DOHH2 (cell line): ENCODE measurements around the gene EXOC6B.

Source experiments
- H3F3A ChIP-seq: fragments of 200-600 bp; sonication (generic), shearing (Covaris generic); 2 replicates; pipeline ENCODE4 v1.6.0; 2016; ENCODE audit warnings: antibody characterized with exemption, mild to moderate bottlenecking; ENCODE audit not compliant: control insufficient read depth, insufficient read depth
- H3K27ac ChIP-seq: fragments of 200-600 bp; sonication (generic); 2 replicates; pipeline ENCODE4 v1.5.1; 2014; ENCODE audit warnings: low read depth, mild to moderate bottlenecking, low read length, moderate library complexity
- H3K27me3 ChIP-seq: fragments of 200-600 bp; sonication (generic); 2 replicates; pipeline ENCODE4 v1.6.1; 2014; ENCODE audit warnings: mild to moderate bottlenecking, low read length, mixed read lengths; ENCODE audit not compliant: control insufficient read depth
- H3K36me3 ChIP-seq: fragments of 200-600 bp; sonication (generic); 2 replicates; pipeline ENCODE4 v1.6.1; 2014; ENCODE audit warnings: mild to moderate bottlenecking, low read length, moderate library complexity, mixed read lengths; ENCODE audit not compliant: control insufficient read depth
- H3K4me1 ChIP-seq: fragments of 200-600 bp; sonication (generic); 2 replicates; pipeline ENCODE4 v1.6.1; 2014; ENCODE audit warnings: mild to moderate bottlenecking, low read length, mixed read lengths; ENCODE audit not compliant: control insufficient read depth
- H3K4me2 ChIP-seq: fragments of 200-600 bp; sonication (generic); 2 replicates; pipeline ENCODE4 v1.6.0; 2014; ENCODE audit warnings: mild to moderate bottlenecking, low read length, moderate library complexity
- H3K4me3 ChIP-seq: fragments of 200-600 bp; sonication (generic); 2 replicates; pipeline ENCODE4 v1.5.1; 2014; ENCODE audit warnings: mild to moderate bottlenecking, low read length, mixed read lengths
- H3K79me2 ChIP-seq: fragments of 200-600 bp; sonication (generic); 2 replicates; pipeline ENCODE4 v1.6.1; 2014; ENCODE audit warnings: mild to moderate bottlenecking, low read length, mixed read lengths; ENCODE audit not compliant: control insufficient read depth
- H3K9me2 ChIP-seq: fragments of 200-600 bp; sonication (generic); replicated peaks from 2 replicates; pipeline ENCODE4 v1.6.1; 2014; ENCODE audit warnings: mild to moderate bottlenecking, low read length, mixed read lengths; ENCODE audit not compliant: control insufficient read depth
- H3K9me3 ChIP-seq: fragments of 200-600 bp; sonication (generic); 2 replicates; pipeline ENCODE4 v1.6.1; 2014; ENCODE audit warnings: antibody characterized with exemption, low read length, mixed read lengths; ENCODE audit not compliant: control insufficient read depth, insufficient read depth
- H4K20me1 ChIP-seq: fragments of 200-600 bp; sonication (generic); 2 replicates; pipeline ENCODE4 v1.6.0; 2014; ENCODE audit warnings: low read depth, mild to moderate bottlenecking, antibody characterized with exemption, low read length, moderate library complexity; ENCODE audit not compliant: control insufficient read depth, insufficient read depth
- EZH2phosphoT487 ChIP-seq: fragments of 200-600 bp; sonication (generic); IDR thresholded peaks from 2 replicates; pipeline ENCODE4 v1.6.1; 2017; ENCODE audit warnings: borderline replicate concordance, mild to moderate bottlenecking, antibody characterized with exemption, low read length, moderate library complexity, mixed read lengths
- TF ChIP-seq, protein P1 (sequence below): fragments of 200-600 bp; sonication (generic); IDR thresholded peaks from one replicate; pipeline ENCODE4 v1.5.1; 2014; ENCODE audit warnings: antibody characterized with exemption, mild to moderate bottlenecking, low read depth, low read length; ENCODE audit not compliant: poor library complexity, severe bottlenecking

Gene EXOC6B

DNA sequence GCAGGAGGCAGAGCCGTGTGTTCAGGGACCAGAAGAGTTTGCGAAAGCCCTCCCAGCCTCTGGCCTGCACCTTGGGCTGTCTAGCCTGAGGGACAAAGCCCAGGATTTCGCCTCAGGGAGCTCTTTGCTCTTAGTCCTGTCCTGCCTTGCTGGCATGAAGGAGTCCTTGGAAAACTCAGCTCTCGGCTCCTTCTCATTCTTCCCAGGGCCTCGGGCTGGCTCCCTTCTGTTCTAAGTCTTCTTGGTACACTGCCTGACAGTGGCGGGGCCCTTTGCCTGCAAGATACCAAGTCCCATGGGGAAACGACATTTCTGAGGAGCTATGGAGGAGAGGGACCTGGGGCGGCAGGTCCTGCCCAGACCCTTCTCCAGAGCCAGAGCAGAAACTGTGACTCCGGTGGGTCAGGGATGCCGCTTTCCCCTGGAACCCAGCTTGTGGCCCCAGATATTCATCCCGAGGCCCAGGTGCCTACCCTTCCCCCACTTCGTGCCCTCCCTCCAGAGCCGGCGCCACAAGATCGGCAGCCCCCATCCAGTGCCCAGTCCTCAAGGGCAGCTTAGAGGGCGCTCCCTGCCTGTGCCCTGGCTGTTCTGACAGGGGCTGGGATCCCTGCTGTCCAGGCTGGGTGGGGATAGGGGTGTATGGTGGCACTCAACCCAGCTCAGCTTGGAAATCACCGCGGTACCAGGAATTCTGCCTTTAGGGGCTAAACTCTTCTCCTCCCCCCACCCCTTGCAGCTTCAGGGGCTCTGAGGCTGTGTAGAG lies 672.6 kb downstream of the EXOC6B start:
- Histone ChIP-seq H3K9me3 (no peaks in the 10 kb centered on the region), H3K27ac (no peak overlapping the region), H3K4me2 (no peak overlapping the region), H3K9me2 (no peaks in the 10 kb centered on the region), H3K4me3 (no peak overlapping the region), H3K4me1 (peaks cover 5% of the 10 kb centered on the region), H3K27me3 (peaks cover 21% of the 10 kb centered on the region), H3F3A (no peaks in the 10 kb centered on the region), H3K36me3 (no peaks in the 10 kb centered on the region), H3K79me2 (no peaks in the 10 kb centered on the region), H4K20me1 (no peaks in the 10 kb centered on the region)
- TF ChIP-seq, protein P1, sequence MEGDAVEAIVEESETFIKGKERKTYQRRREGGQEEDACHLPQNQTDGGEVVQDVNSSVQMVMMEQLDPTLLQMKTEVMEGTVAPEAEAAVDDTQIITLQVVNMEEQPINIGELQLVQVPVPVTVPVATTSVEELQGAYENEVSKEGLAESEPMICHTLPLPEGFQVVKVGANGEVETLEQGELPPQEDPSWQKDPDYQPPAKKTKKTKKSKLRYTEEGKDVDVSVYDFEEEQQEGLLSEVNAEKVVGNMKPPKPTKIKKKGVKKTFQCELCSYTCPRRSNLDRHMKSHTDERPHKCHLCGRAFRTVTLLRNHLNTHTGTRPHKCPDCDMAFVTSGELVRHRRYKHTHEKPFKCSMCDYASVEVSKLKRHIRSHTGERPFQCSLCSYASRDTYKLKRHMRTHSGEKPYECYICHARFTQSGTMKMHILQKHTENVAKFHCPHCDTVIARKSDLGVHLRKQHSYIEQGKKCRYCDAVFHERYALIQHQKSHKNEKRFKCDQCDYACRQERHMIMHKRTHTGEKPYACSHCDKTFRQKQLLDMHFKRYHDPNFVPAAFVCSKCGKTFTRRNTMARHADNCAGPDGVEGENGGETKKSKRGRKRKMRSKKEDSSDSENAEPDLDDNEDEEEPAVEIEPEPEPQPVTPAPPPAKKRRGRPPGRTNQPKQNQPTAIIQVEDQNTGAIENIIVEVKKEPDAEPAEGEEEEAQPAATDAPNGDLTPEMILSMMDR = no peak
- no peak for TF ChIP-seq EZH2phosphoT487

DNA sequence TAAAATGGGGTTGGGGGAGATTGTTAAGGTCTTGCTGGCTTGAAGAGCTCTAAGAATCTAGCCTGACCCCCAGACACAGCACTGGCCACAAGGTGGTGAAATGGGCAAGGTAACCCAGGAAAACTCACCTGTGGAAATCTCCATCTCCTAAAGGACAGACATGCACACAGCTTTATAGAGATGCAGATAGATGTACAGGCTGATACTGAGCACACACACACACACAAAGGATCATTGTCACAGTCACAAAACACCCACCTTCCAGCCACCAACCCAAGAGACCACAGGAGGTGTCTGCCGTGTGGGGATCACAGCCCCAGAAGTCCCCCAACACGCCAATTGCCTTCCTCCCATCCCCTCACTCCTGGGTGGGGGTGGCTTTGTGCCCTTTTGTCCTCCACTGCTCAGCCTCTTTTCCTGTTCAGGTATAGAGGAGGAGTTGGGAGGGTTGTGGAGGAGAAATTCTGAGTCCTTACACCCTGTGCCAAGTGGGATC lies 674.9 kb downstream of the EXOC6B start:
- no peaks in the 10 kb centered on the region for H3K4me1 ChIP-seq
- peaks cover 29% of the 10 kb centered on the region for H3K27me3 ChIP-seq
- no peaks in the 10 kb centered on the region for H3F3A ChIP-seq
- no peaks in the 10 kb centered on the region for H3K9me2 ChIP-seq
- H3K27ac ChIP-seq = no peak overlapping the region
- no peak overlapping the region for H3K4me2 ChIP-seq
- TF ChIP-seq EZH2phosphoT487 = no peak
- TF ChIP-seq, protein P1 = no peak
- no peaks in the 10 kb centered on the region for H4K20me1 ChIP-seq
- H3K9me3 ChIP-seq = no peaks in the 10 kb centered on the region
- no peak overlapping the region for H3K4me3 ChIP-seq
- no peaks in the 10 kb centered on the region for H3K79me2 ChIP-seq
- H3K36me3 ChIP-seq = no peaks in the 10 kb centered on the region

DNA sequence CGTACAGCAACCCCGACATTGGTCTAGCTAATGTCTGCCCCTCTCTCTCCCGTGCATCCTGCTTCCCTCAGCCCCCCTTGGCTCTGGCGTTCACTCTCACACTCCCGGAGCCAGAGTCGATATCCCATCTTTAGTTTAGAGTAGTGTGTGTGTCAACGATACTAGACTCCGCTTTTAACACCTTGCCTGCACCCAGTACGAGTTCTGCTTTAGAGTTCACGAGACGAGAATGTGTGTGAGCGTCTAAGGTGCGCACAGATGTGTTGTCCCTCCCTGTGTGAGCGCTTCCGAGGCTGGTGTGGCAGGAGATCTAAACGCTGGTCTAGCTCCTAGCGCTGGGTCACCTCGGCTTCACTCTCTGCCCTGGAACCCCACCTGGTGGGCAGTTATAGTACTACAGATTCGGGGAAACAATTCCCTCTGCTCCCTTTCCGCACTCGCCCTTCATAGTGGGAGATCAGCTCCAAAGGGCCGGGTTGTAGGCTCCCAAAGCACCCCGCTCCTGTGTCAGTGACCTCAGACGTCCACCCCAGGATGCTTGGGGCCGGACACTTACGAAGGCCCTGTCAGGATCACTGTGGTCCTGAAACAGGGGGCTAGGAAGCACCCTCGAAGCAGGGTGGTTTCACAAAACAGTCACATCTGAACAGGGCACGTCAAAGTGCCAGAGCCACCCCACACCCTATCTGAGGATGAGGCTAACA lies 675.5 kb downstream of the EXOC6B start:
- H3K4me3 ChIP-seq = no peak overlapping the region
- no peaks in the 10 kb centered on the region for H3K4me1 ChIP-seq
- TF ChIP-seq, protein P1 = peak; percentile 75
- no peak for TF ChIP-seq EZH2phosphoT487
- no peak overlapping the region for H3K4me2 ChIP-seq
- no peaks in the 10 kb centered on the region for H3K9me2 ChIP-seq
- no peaks in the 10 kb centered on the region for H3F3A ChIP-seq
- no peaks in the 10 kb centered on the region for H3K79me2 ChIP-seq
- no peaks in the 10 kb centered on the region for H3K9me3 ChIP-seq
- H4K20me1 ChIP-seq = no peaks in the 10 kb centered on the region
- no peaks in the 10 kb centered on the region for H3K36me3 ChIP-seq
- peaks cover 32% of the 10 kb centered on the region for H3K27me3 ChIP-seq
- H3K27ac ChIP-seq = no peak overlapping the region
